CD4-positive, alpha-beta T cell (primary cell): ENCODE results near the gene PAOX. TPM values are rescaled to one million over a fixed set of nuclear protein-coding genes. Genes with fewer than 3 reads are reported as not detected.
"Not testable (repeated sequence)": the region's sequence is repeated elsewhere in the genome, so short reads cannot be mapped to it uniquely, and the experiment has no call there.

ENCODE experiments used
- ATAC-seq: fragments of 200-7000 bp; cut with Tn5 transposase; one replicate; pipeline ENCODE4 v1.10.0; 2022; ENCODE audit warnings: mild to moderate bottlenecking; ENCODE audit not compliant: poor library complexity
- CTCF ChIA-PET: fragments of 350-600 bp; sonication (Branson Sonifier 250); formaldehyde crosslinking; loops from one replicate; lab custom pipeline; 2021; ENCODE audit warnings: antibody characterized with exemption, inconsistent platforms; lab: Charles Lee
- POLR2A ChIA-PET: fragments of 350-600 bp; sonication (Branson Sonifier 250); formaldehyde crosslinking; loops from one replicate; lab custom pipeline; 2021; ENCODE audit warnings: antibody characterized with exemption, inconsistent platforms; lab: Charles Lee
- DNase-seq, 14 experiments: peaks; one replicate each; pipeline ENCODE4 v3.0.0-alpha.2; 2013 to 2020; ENCODE audit warnings: mixed read lengths in 2 of 14
- H3K27ac ChIP-seq, 2 donors: one replicate each; pipeline versions ENCODE4 v1.5.1 to v1.7.0; 2013; ENCODE audit warnings: low read length in 2 of 2, low read depth in 1 of 2, mild to moderate bottlenecking in 1 of 2
- H3K27me3 ChIP-seq, 2 experiments: 1 replicate in 1 of 2; 2 replicates in 1 of 2; pipeline versions ENCODE4 v1.6.1 to v1.7.0; 2013; ENCODE audit warnings: low read length in 2 of 2, control low read depth in 1 of 2, mild to moderate bottlenecking in 1 of 2, moderate library complexity in 1 of 2; ENCODE audit not compliant: insufficient read depth in 2 of 2, control insufficient read depth in 1 of 2
- H3K36me3 ChIP-seq: one replicate; pipeline ENCODE4 v1.6.1; 2013; ENCODE audit warnings: low read length, control low read depth; ENCODE audit not compliant: insufficient read depth
- H3K4me1 ChIP-seq: one replicate; pipeline ENCODE4 v1.6.1; 2013; ENCODE audit warnings: low read length, control low read depth; ENCODE audit not compliant: insufficient read depth
- H3K4me3 ChIP-seq: one replicate; pipeline ENCODE4 v1.5.1; 2013; ENCODE audit warnings: mild to moderate bottlenecking, low read length, moderate library complexity
- H3K9me3 ChIP-seq, 2 experiments: 1 replicate in 1 of 2; 2 replicates in 1 of 2; pipeline versions ENCODE4 v1.6.1 to v1.7.0; 2013; ENCODE audit warnings: low read length in 2 of 2, mild to moderate bottlenecking in 2 of 2, control low read depth in 1 of 2, moderate library complexity in 1 of 2; ENCODE audit not compliant: control insufficient read depth in 1 of 2, insufficient read depth in 1 of 2
- H3K27ac Mint-ChIP-seq: one replicate; pipeline ENCODE4 v1.8.0; 2020; ENCODE audit warnings: mixed read lengths
- H3K27me3 Mint-ChIP-seq: one replicate; pipeline ENCODE4 v1.8.0; 2021; ENCODE audit warnings: mixed read lengths
- H3K36me3 Mint-ChIP-seq: one replicate; pipeline ENCODE4 v1.8.0; 2021; ENCODE audit warnings: low read depth, mixed read lengths
- H3K4me1 Mint-ChIP-seq: one replicate; pipeline ENCODE4 v1.8.0; 2021; ENCODE audit warnings: low read depth, mixed read lengths
- H3K4me3 Mint-ChIP-seq: one replicate; pipeline ENCODE4 v1.8.0; 2020; ENCODE audit warnings: mild to moderate bottlenecking, mixed read lengths
- H3K9me3 Mint-ChIP-seq: one replicate; pipeline ENCODE4 v1.8.0; 2020; ENCODE audit warnings: mixed read lengths
- intact Hi-C, 2 experiments: fragments of 100-400 bp; cut with DNase I in 1 of 2; cut with micrococcal nuclease in 1 of 2; formaldehyde crosslinking; loops; one replicate each; pipeline versions ENCODE4 v1.15.1 to v1.9.0; 2023 to 2025; cut with DNase I, micrococcal nuclease
- total RNA-seq, 174 experiments: library from RNA in 2 of 174; stranded (reverse) in 2 of 174; gene quantifications; one replicate each; pipeline ENCODE4 v1.2.3 and lab custom pipeline; 2021 to 2026
- TF ChIP-seq, protein P1 (sequence below): fragments of 200-600 bp; IDR thresholded peaks from one replicate; pipeline ENCODE4 v1.8.0; 2022; ENCODE audit warnings: antibody characterized with exemption, mild to moderate bottlenecking

Gene PAOX
- total RNA-seq, 2 experiments from 2014 or later: 1.9 to 2.6 TPM

DNA sequence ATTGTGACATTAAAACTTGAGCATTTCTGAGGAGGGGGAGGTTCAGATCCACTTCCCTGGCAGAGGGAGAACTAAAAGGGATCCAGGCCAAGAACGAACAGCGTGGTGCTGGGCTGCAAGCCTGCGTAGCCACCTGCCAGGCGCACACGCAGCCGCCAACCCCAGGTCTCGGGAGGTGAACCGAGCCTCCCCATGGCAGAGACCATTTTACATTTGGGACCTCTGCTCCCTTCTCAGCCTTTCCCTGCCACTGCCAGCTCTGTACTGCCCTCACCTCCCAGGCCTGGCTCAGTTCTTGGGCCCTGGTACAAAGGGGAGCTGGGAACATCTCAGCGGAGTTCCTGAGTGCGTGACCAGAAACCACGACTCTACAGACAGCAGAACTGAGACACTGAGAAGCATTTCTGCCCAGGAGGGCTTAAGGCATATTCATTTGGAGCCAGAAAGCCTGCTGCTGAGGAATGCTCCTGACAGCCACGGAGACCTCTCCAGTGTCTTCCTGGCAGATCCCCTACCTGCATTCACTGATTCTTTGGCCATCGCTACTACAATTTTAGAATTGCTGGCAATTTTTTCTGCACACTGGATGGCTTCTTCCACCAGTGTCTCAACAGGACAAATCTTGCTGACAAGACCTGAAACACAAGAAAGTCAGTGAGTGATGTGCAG is 13.5 kb upstream of the PAOX start:
- intact Hi-C loops: no loop called here
- ChIA-PET CTCF (no interaction called here), POLR2A (no interaction called here)
- no peaks in the 10 kb centered on the region for H3K9me3 Mint-ChIP-seq
- Histone ChIP-seq H3K9me3 (no peaks in the 10 kb centered on the region), H3K27ac (no peak overlapping the region), H3K4me3 (no peak overlapping the region), H3K4me1 (peaks cover 2% of the 10 kb centered on the region), H3K36me3 (peaks cover 51% of the 10 kb centered on the region), H3K27me3 (no peaks in the 10 kb centered on the region)
- no peaks in the 10 kb centered on the region for H3K27me3 Mint-ChIP-seq
- H3K27ac Mint-ChIP-seq: no peak overlapping the region
- ATAC-seq: no peak
- H3K4me3 Mint-ChIP-seq: no peak overlapping the region
- DNase-seq: no peak
- no peaks in the 10 kb centered on the region for H3K4me1 Mint-ChIP-seq
- TF ChIP-seq, protein P1, sequence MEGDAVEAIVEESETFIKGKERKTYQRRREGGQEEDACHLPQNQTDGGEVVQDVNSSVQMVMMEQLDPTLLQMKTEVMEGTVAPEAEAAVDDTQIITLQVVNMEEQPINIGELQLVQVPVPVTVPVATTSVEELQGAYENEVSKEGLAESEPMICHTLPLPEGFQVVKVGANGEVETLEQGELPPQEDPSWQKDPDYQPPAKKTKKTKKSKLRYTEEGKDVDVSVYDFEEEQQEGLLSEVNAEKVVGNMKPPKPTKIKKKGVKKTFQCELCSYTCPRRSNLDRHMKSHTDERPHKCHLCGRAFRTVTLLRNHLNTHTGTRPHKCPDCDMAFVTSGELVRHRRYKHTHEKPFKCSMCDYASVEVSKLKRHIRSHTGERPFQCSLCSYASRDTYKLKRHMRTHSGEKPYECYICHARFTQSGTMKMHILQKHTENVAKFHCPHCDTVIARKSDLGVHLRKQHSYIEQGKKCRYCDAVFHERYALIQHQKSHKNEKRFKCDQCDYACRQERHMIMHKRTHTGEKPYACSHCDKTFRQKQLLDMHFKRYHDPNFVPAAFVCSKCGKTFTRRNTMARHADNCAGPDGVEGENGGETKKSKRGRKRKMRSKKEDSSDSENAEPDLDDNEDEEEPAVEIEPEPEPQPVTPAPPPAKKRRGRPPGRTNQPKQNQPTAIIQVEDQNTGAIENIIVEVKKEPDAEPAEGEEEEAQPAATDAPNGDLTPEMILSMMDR: no peak
- peaks cover 48% of the 10 kb centered on the region for H3K36me3 Mint-ChIP-seq

- ATAC-seq: no peak
- no peak overlapping the region for H3K4me3 ChIP-seq
- Mint-ChIP-seq H3K4me3 (no peak overlapping the region), H3K9me3 (no peaks in the 10 kb centered on the region), H3K27me3 (no peaks in the 10 kb centered on the region), H3K27ac (no peak overlapping the region), H3K4me1 (no peaks in the 10 kb centered on the region), H3K36me3 (peaks cover 51% of the 10 kb centered on the region)
- CTCF ChIA-PET: no interaction called here
- POLR2A ChIA-PET: no interaction called here
- no peaks in the 10 kb centered on the region for H3K27me3 ChIP-seq
- TF ChIP-seq, protein P1: no peak
- peaks cover 52% of the 10 kb centered on the region for H3K36me3 ChIP-seq
- peaks cover 2% of the 10 kb centered on the region for H3K4me1 ChIP-seq
- no peak overlapping the region for H3K27ac ChIP-seq
- DNase-seq: no peak
- intact Hi-C loops: no loop called here
- H3K9me3 ChIP-seq: no peaks in the 10 kb centered on the region
Observed at GRCh38 chr10:133366130-133366478, 13.0 kb upstream of the PAOX start.

DNA sequence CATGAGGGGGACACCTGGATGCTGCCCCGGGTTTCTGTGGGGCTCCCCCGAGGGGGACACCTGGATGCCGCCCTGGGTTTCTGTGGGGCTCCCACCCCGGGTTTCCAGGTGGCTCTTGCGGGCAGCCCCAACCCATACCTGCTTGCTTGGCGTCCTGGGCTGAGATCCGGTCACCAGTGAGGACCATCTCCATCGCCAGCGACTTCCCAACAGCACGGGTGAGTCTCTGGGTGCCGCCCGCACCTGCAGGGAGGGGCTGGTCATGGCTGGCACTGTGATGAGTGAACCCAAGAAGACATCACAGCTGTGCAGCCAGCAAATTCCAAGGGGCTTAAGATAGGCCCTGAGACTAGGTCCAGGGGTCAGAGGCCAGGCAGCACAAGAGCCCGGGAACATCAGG is 12.3 kb upstream of the PAOX start:
- H3K4me1 ChIP-seq: peaks cover 1% of the 10 kb centered on the region
- H3K36me3 ChIP-seq: peaks cover 52% of the 10 kb centered on the region
- TF ChIP-seq, protein P1: no peak
- H3K9me3 ChIP-seq: no peaks in the 10 kb centered on the region
- no peak overlapping the region for H3K27ac ChIP-seq
- peaks cover 51% of the 10 kb centered on the region for H3K36me3 Mint-ChIP-seq
- no peak overlapping the region for H3K4me3 ChIP-seq
- DNase-seq: no peak
- no peaks in the 10 kb centered on the region for H3K9me3 Mint-ChIP-seq
- no peak overlapping the region for H3K27ac Mint-ChIP-seq
- intact Hi-C loops: no loop called here
- no peak overlapping the region for H3K4me3 Mint-ChIP-seq
- H3K4me1 Mint-ChIP-seq: no peaks in the 10 kb centered on the region
- no peaks in the 10 kb centered on the region for H3K27me3 ChIP-seq
- CTCF ChIA-PET: no interaction called here
- H3K27me3 Mint-ChIP-seq: no peaks in the 10 kb centered on the region
- no peak for ATAC-seq
- POLR2A ChIA-PET: no interaction called here

GRCh38 chr10:133367461-133367860 is 11.6 kb upstream of the PAOX start:
- H3K4me1 ChIP-seq, H3K27me3 ChIP-seq, ATAC-seq, intact Hi-C loops, H3K9me3 Mint-ChIP-seq, H3K4me3 Mint-ChIP-seq, CTCF ChIA-PET, POLR2A ChIA-PET, H3K27me3 Mint-ChIP-seq, H3K27ac ChIP-seq, H3K4me3 ChIP-seq, DNase-seq, H3K9me3 ChIP-seq, H3K27ac Mint-ChIP-seq, H3K4me1 Mint-ChIP-seq: not testable (repeated sequence)
- peaks cover 44% of the 10 kb centered on the region for H3K36me3 Mint-ChIP-seq
- H3K36me3 ChIP-seq: peaks cover 52% of the 10 kb centered on the region
